ENCODE measurements around the gene DSG3. TPM values are rescaled to one million over a fixed set of nuclear protein-coding genes. Genes with fewer than 3 reads are reported as not detected.

Gene DSG3
- total RNA-seq, 2 donors from 2014 or later: not detected

DNA sequence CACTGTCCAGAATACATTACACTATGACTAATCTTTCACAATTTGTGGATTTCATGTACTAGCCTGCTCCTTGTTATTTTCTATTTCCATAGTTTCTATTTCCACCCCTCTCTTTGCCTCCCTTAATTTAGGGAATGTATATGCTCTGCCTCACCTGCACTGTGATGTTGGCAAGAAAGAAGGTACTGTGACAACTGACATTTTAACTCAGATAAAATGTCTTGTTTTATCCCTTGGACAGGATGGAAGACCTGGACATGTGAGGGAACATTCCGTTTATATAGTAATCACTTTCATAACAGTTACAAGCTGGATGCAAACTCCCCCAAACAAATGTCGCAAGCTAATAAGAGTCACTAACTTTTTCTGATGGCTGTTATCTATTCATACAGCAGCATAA lies 21.5 kb upstream of the DSG3 start:
- no peaks in the 10 kb centered on the region for H3K9me3 ChIP-seq (ENCODE audit: control insufficient read depth, low read length)
- Mint-ChIP-seq H3K4me1 (no peaks in the 10 kb centered on the region), H3K4me3 (no peak overlapping the region), H3K36me3 (ENCODE audit: low read depth) (no peaks in the 10 kb centered on the region), H3K27me3 (ENCODE audit: insufficient read depth) (no peaks in the 10 kb centered on the region), H3K27ac (no peak overlapping the region), H3K9me3 (peaks cover 1% of the 10 kb centered on the region)
- no peak overlapping the region for H3K27ac ChIP-seq (ENCODE audit: low read depth, low read length)
- TF ChIP-seq CTCF (conservative IDR thresholded peaks at IDR 0.05): no peak
- WGBS, 2 experiments (ENCODE audit: insufficient coverage in 1 of 2, insufficient read length in 1 of 2): 94 to 95% methylated on average over 2 of the region's 2 CpGs
- H3K36me3 ChIP-seq (ENCODE audit: control insufficient read depth, insufficient read depth, low read length): no peaks in the 10 kb centered on the region
- H3K27me3 ChIP-seq (ENCODE audit: control insufficient read depth, insufficient read depth, low read length, poor library complexity, severe bottlenecking): no peaks in the 10 kb centered on the region
- no peak overlapping the region for H3K9ac ChIP-seq (ENCODE audit: extremely low read depth, low read length, poor library complexity, severe bottlenecking)
- H3K4me3 ChIP-seq (ENCODE audit: low read length): no peak overlapping the region
- DNase-seq: no peak
- H3K4me1 ChIP-seq (ENCODE audit: control insufficient read depth, insufficient read depth, low read length): no peaks in the 10 kb centered on the region

GRCh38 chr18:31426871-31427406 lies 20.6 kb upstream of the DSG3 start:
- no peak for DNase-seq
- Histone ChIP-seq H3K27me3 (ENCODE audit: control insufficient read depth, insufficient read depth, low read length, poor library complexity, severe bottlenecking) (no peaks in the 10 kb centered on the region), H3K4me3 (ENCODE audit: low read length) (no peak overlapping the region), H3K9ac (ENCODE audit: extremely low read depth, low read length, poor library complexity, severe bottlenecking) (no peak overlapping the region), H3K27ac (ENCODE audit: low read depth, low read length) (no peak overlapping the region), H3K36me3 (ENCODE audit: control insufficient read depth, insufficient read depth, low read length) (no peaks in the 10 kb centered on the region), H3K4me1 (ENCODE audit: control insufficient read depth, insufficient read depth, low read length) (no peaks in the 10 kb centered on the region), H3K9me3 (ENCODE audit: control insufficient read depth, low read length) (no peaks in the 10 kb centered on the region)
- 70 to 92% methylated on average over 1 to 4 of the region's 5 CpGs for WGBS, 2 experiments (ENCODE audit: insufficient coverage in 1 of 2, insufficient read length in 1 of 2)
- no peak overlapping the region for H3K27ac Mint-ChIP-seq
- H3K4me3 Mint-ChIP-seq: no peak overlapping the region
- H3K4me1 Mint-ChIP-seq: no peaks in the 10 kb centered on the region
- no peak for TF ChIP-seq CTCF (conservative IDR thresholded peaks at IDR 0.05)
- H3K27me3 Mint-ChIP-seq (ENCODE audit: insufficient read depth): no peaks in the 10 kb centered on the region
- H3K9me3 Mint-ChIP-seq: peaks cover 4% of the 10 kb centered on the region
- H3K36me3 Mint-ChIP-seq (ENCODE audit: low read depth): no peaks in the 10 kb centered on the region

DNA sequence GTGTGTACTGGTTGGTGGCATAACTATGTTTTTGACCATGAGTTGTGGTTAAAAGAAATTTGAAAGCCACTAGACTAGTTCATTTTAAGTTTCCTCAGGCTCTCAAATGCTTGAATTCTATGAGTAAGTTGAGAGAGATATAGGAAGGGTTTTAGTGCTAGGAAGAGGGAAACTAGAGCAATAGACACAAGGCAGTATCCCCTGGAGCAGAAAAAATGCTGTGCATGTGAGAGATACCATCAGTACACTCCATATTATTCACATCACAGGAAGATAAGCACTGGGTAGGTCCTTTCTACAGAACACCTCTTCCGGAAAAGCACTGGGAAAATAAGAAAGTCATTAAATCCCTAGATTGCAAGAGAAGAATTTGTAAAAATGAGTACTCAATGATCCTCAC lies 19.3 kb upstream of the DSG3 start:
- H3K27ac ChIP-seq (ENCODE audit: low read depth, low read length): no peak overlapping the region
- no peak overlapping the region for H3K9ac ChIP-seq (ENCODE audit: extremely low read depth, low read length, poor library complexity, severe bottlenecking)
- H3K9me3 Mint-ChIP-seq: peaks cover 15% of the 10 kb centered on the region
- no peaks in the 10 kb centered on the region for H3K27me3 Mint-ChIP-seq (ENCODE audit: insufficient read depth)
- H3K4me3 Mint-ChIP-seq: no peak overlapping the region
- DNase-seq: no peak
- H3K4me1 ChIP-seq (ENCODE audit: control insufficient read depth, insufficient read depth, low read length): no peaks in the 10 kb centered on the region
- H3K9me3 ChIP-seq (ENCODE audit: control insufficient read depth, low read length): no peaks in the 10 kb centered on the region
- 100% methylated on average over 1 of the region's 1 CpG for WGBS, 2 experiments (ENCODE audit: insufficient coverage in 1 of 2, insufficient read length in 1 of 2)
- H3K36me3 Mint-ChIP-seq (ENCODE audit: low read depth): no peaks in the 10 kb centered on the region
- no peaks in the 10 kb centered on the region for H3K4me1 Mint-ChIP-seq
- no peaks in the 10 kb centered on the region for H3K27me3 ChIP-seq (ENCODE audit: control insufficient read depth, insufficient read depth, low read length, poor library complexity, severe bottlenecking)
- H3K4me3 ChIP-seq (ENCODE audit: low read length): no peak overlapping the region
- no peaks in the 10 kb centered on the region for H3K36me3 ChIP-seq (ENCODE audit: control insufficient read depth, insufficient read depth, low read length)
- no peak overlapping the region for H3K27ac Mint-ChIP-seq
- no peak for TF ChIP-seq CTCF (conservative IDR thresholded peaks at IDR 0.05)

Data from endodermal cell (in vitro differentiated cells).